Natural killer cell (primary cell): ENCODE measurements around the gene AKAP9. TPM values are rescaled to one million over a fixed set of nuclear protein-coding genes. Genes with fewer than 3 reads are reported as not detected.

Experiments used
- ATAC-seq, 3 donors: fragments of 150-1000 bp in 2 of 3; fragments of 200-7000 bp in 1 of 3; cut with Tn5 transposase; 1 replicate in 1 of 3; 2 replicates in 2 of 3; pipeline ENCODE4 v1.10.0; 2021; ENCODE audit warnings: mild to moderate bottlenecking in 2 of 3, moderate library complexity in 2 of 3
- DNase-seq, 2 donors: peaks; one replicate each; pipeline versions ENCODE4 v3.0.0 to v3.0.0-alpha.2; 2013 to 2021; ENCODE audit warnings: mixed read lengths in 1 of 2
- H3K27ac ChIP-seq: one replicate; pipeline ENCODE4 v1.5.1; 2013; ENCODE audit warnings: mild to moderate bottlenecking, low read length
- H3K27me3 ChIP-seq: one replicate; pipeline ENCODE4 v1.6.1; 2013; ENCODE audit warnings: low read length; ENCODE audit not compliant: control insufficient read depth, insufficient read depth
- H3K36me3 ChIP-seq: one replicate; pipeline ENCODE4 v1.6.1; 2013; ENCODE audit warnings: low read length; ENCODE audit not compliant: control insufficient read depth, insufficient read depth
- H3K4me1 ChIP-seq: one replicate; pipeline ENCODE4 v1.6.1; 2013; ENCODE audit warnings: low read length; ENCODE audit not compliant: control insufficient read depth, insufficient read depth
- H3K4me3 ChIP-seq: one replicate; pipeline ENCODE4 v1.5.1; 2013; ENCODE audit warnings: low read length
- H3K9me3 ChIP-seq: one replicate; pipeline ENCODE4 v1.6.1; 2013; ENCODE audit warnings: low read length; ENCODE audit not compliant: control insufficient read depth, insufficient read depth
- H3K27ac Mint-ChIP-seq, 2 donors: one replicate each; pipeline ENCODE4 v1.8.0; 2022; ENCODE audit warnings: mild to moderate bottlenecking in 2 of 2, mixed read lengths in 2 of 2, moderate library complexity in 1 of 2
- H3K27me3 Mint-ChIP-seq, 2 donors: one replicate each; pipeline ENCODE4 v1.8.0; 2022; ENCODE audit warnings: low read depth in 2 of 2, mixed read lengths in 2 of 2
- H3K36me3 Mint-ChIP-seq: one replicate; pipeline ENCODE4 v1.8.0; 2022; ENCODE audit warnings: mixed read lengths
- H3K4me1 Mint-ChIP-seq, 2 donors: one replicate each; pipeline ENCODE4 v1.8.0; 2022; ENCODE audit warnings: mixed read lengths in 2 of 2
- H3K4me3 Mint-ChIP-seq: one replicate; pipeline ENCODE4 v1.8.0; 2022; ENCODE audit warnings: mild to moderate bottlenecking, moderate library complexity, mixed read lengths
- H3K9me3 Mint-ChIP-seq, 2 donors: one replicate each; pipeline ENCODE4 v1.8.0; 2022; ENCODE audit warnings: mixed read lengths in 2 of 2
- CTCF ChIP-seq: fragments of 200-600 bp; IDR thresholded peaks from one replicate; pipeline ENCODE4 v1.8.0; 2022; ENCODE audit warnings: antibody characterized with exemption
- WGBS: methylation state at CpG from one replicate; pipeline ENCODE4 v1.1.7; 2013; ENCODE audit warnings: missing lambda C conversion rate; ENCODE audit not compliant: insufficient coverage; 5-methylcytosine and 5-hydroxymethylcytosine counted together
- intact Hi-C: fragments of 100-400 bp; cut with micrococcal nuclease; formaldehyde crosslinking; loops from one replicate; pipeline ENCODE4 v1.14.2; 2022
- total RNA-seq, 4 donors: library from RNA; stranded (reverse); fragments of 120-200 nt in 1 of 4; gene quantifications; one replicate each; pipeline versions ENCODE4 v1.2.3 to v1.2.4, GENCODE V29; 2013 to 2022

Gene AKAP9
- total RNA-seq, 3 donors from 2014 or later (not counting 1 experiment from before 2014, with no cell fraction given): 78.8 to 93.0 (median 81.9) TPM

DNA sequence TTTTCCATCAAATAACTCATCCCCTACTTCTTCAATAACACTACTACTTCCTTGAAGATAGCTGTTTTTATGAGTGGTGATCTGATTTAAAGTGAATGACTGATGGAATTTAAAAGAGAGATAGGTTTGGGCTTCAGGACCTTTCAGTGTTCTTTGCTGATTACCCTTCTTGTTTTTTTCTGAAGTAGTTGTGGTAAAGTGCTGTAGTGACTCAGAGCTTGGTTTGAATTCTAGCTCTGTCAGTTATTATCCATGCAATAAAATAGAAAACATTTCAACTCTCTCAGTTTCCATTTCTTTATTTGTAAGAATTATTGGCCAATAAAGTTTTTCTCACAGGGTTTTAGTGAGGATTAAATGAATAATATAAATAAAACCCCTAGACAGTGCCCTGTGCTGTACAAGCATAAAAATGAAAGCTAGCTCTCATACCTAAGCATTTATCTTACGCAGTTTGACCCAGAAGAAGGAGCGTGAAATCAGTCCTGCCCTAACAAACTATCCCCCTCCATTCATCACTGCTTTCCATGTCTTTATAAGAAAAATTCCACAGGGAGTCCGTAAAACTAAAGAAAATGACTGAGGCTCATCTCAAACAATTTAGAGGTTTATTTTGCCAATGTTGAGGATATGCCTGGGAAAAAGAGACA is 25.1 kb upstream of the AKAP9 start:
- intact Hi-C loops: no loop called here
- 75% methylated on average over 3 of the region's 3 CpGs for WGBS
- no peak for TF ChIP-seq CTCF
- H3K9me3 Mint-ChIP-seq: no peaks in the 10 kb centered on the region
- peaks cover 7 to 18% of the 10 kb centered on the region in 2 donors for H3K27me3 Mint-ChIP-seq
- no peaks in the 10 kb centered on the region for H3K4me1 ChIP-seq
- DNase-seq: no peak
- no peaks in the 10 kb centered on the region for H3K9me3 ChIP-seq
- H3K4me3 Mint-ChIP-seq: no peak overlapping the region
- ATAC-seq: no peak
- no peaks in the 10 kb centered on the region for H3K36me3 ChIP-seq
- H3K4me1 Mint-ChIP-seq: no peaks in the 10 kb centered on the region
- H3K27ac Mint-ChIP-seq: no peak overlapping the region
- peaks cover 2% of the 10 kb centered on the region for H3K27me3 ChIP-seq
- no peak overlapping the region for H3K4me3 ChIP-seq
- no peaks in the 10 kb centered on the region for H3K36me3 Mint-ChIP-seq
- H3K27ac ChIP-seq: no peak overlapping the region

- H3K27ac Mint-ChIP-seq: no peak overlapping the region
- ATAC-seq (no peak), DNase-seq (no peak)
- H3K27me3 Mint-ChIP-seq: peaks cover 7 to 18% of the 10 kb centered on the region in 2 donors
- TF ChIP-seq CTCF: no peak
- 82% methylated on average over 1 of the region's 1 CpG for WGBS
- intact Hi-C loops: no loop called here
- H3K4me1 ChIP-seq: no peaks in the 10 kb centered on the region
- no peaks in the 10 kb centered on the region for H3K36me3 Mint-ChIP-seq
- H3K9me3 Mint-ChIP-seq: no peaks in the 10 kb centered on the region
- no peaks in the 10 kb centered on the region for H3K9me3 ChIP-seq
- H3K36me3 ChIP-seq: no peaks in the 10 kb centered on the region
- H3K4me3 ChIP-seq: no peak overlapping the region
- no peak overlapping the region for H3K4me3 Mint-ChIP-seq
- no peak overlapping the region for H3K27ac ChIP-seq
- H3K4me1 Mint-ChIP-seq: no peaks in the 10 kb centered on the region
- H3K27me3 ChIP-seq: peaks cover 2% of the 10 kb centered on the region
These were observed 24.6 kb upstream of the AKAP9 start for GRCh38 chr7:91916051-91916440.

DNA sequence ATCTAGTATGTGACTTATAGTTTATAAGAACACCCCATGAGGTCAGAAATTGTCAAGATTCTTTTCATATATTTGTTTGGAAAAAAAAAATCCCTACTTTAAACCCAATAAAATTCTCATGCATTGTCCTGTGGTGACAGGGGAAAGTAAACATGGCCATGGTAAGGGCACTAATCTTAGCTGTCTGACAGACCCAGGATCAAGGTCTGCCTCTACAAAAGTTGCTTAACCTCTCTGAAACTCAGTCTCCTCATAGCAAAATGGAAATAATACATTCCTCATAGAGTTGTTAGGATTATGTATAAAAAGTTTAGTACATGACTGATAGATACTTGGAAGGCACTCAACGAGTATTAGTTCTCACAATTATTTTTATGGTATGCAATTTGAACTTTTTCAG is 22.3 kb upstream of the AKAP9 start:
- Mint-ChIP-seq H3K36me3 (no peaks in the 10 kb centered on the region), H3K27me3 (peaks cover 11 to 25% of the 10 kb centered on the region in 2 donors), H3K4me1 (no peaks in the 10 kb centered on the region), H3K4me3 (no peak overlapping the region), H3K9me3 (no peaks in the 10 kb centered on the region), H3K27ac (no peak overlapping the region)
- Histone ChIP-seq H3K36me3 (no peaks in the 10 kb centered on the region), H3K4me3 (no peak overlapping the region), H3K27ac (no peak overlapping the region), H3K9me3 (no peaks in the 10 kb centered on the region), H3K27me3 (peaks cover 2% of the 10 kb centered on the region), H3K4me1 (no peaks in the 10 kb centered on the region)
- intact Hi-C loops: no loop called here
- WGBS: 100% methylated on average over 1 of the region's 1 CpG
- DNase-seq (no peak), ATAC-seq (no peak)
- no peak for TF ChIP-seq CTCF

DNA sequence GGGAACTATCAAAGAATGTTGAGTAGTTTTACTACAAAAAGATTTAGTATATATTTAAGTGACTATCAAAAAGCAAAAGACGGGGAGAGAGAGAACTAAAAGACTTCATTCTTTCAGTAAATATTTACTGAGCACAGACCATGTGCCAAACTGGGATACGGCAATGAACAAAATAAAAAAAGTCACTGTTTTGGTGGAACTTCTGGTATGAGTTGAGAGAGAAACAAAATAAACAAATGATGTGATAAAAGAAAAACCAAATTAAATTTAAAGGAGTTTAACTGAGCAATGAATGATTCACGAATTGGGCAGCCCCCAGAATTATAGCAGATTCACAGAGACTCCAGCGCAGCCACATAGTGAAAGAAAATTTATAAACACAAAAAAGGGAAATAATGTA is 17.8 kb upstream of the AKAP9 start:
- Mint-ChIP-seq H3K27ac (no peak overlapping the region), H3K4me3 (no peak overlapping the region), H3K9me3 (no peaks in the 10 kb centered on the region), H3K36me3 (no peaks in the 10 kb centered on the region), H3K27me3 (peaks cover 30 to 50% of the 10 kb centered on the region in 2 donors), H3K4me1 (no peaks in the 10 kb centered on the region)
- Histone ChIP-seq H3K4me3 (no peak overlapping the region), H3K36me3 (no peaks in the 10 kb centered on the region), H3K27ac (no peak overlapping the region), H3K9me3 (no peaks in the 10 kb centered on the region), H3K27me3 (no peaks in the 10 kb centered on the region), H3K4me1 (no peaks in the 10 kb centered on the region)
- TF ChIP-seq CTCF: no peak
- WGBS: 87% methylated on average over 3 of the region's 4 CpGs
- intact Hi-C loops: no loop called here
- ATAC-seq (no peak), DNase-seq (no peak)
